CD4-positive, alpha-beta memory T cell (primary cell): ENCODE data around the gene SH3RF1. TPM values are rescaled to one million over a fixed set of nuclear protein-coding genes. Genes with fewer than 3 reads are reported as not detected.

Source experiments
- CTCF ChIA-PET: fragments of 350-600 bp; sonication (Branson Sonifier 250); formaldehyde crosslinking; loops from one replicate; lab custom pipeline; 2021; ENCODE audit warnings: inconsistent platforms; ENCODE audit not compliant: partially characterized antibody; lab: Charles Lee
- POLR2A ChIA-PET: fragments of 350-600 bp; sonication (Branson Sonifier 250); formaldehyde crosslinking; loops from one replicate; lab custom pipeline; 2021; ENCODE audit not compliant: partially characterized antibody; lab: Charles Lee
- DNase-seq, 5 donors: peaks; one replicate each; pipeline versions ENCODE4 v3.0.0 to v3.0.0-alpha.2; 2020 to 2022; ENCODE audit warnings: mixed read lengths in 1 of 5
- H3K27ac ChIP-seq: one replicate; pipeline ENCODE4 v1.7.0; 2013; ENCODE audit warnings: low read depth, low read length
- H3K27me3 ChIP-seq: 2 replicates; pipeline ENCODE4 v1.7.0; 2013; ENCODE audit warnings: mild to moderate bottlenecking, low read length, moderate library complexity; ENCODE audit not compliant: insufficient read depth
- H3K36me3 ChIP-seq: 2 replicates; pipeline ENCODE4 v1.7.0; 2013; ENCODE audit warnings: mild to moderate bottlenecking, low read length, moderate library complexity; ENCODE audit not compliant: insufficient read depth
- H3K4me1 ChIP-seq: 2 replicates; pipeline ENCODE4 v1.7.0; 2013; ENCODE audit warnings: mild to moderate bottlenecking, low read length, moderate library complexity; ENCODE audit not compliant: insufficient read depth
- H3K4me3 ChIP-seq, 2 donors: one replicate each; pipeline ENCODE4 v1.7.0; 2013; ENCODE audit warnings: low read length in 2 of 2, mild to moderate bottlenecking in 1 of 2
- H3K9me3 ChIP-seq, 2 donors: one replicate each; pipeline ENCODE4 v1.7.0; 2013; ENCODE audit warnings: low read length in 2 of 2, control low read depth in 1 of 2; ENCODE audit not compliant: control insufficient read depth in 1 of 2
- H3K27ac Mint-ChIP-seq, 7 donors: one replicate each; pipeline ENCODE4 v1.8.0; 2020 to 2021; ENCODE audit warnings: mixed read lengths in 7 of 7, mild to moderate bottlenecking in 6 of 7, inconsistent platforms in 3 of 7, moderate library complexity in 3 of 7
- H3K27me3 Mint-ChIP-seq, 2 donors: one replicate each; pipeline ENCODE4 v1.8.0; 2020 to 2021; ENCODE audit warnings: mixed read lengths in 2 of 2
- H3K36me3 Mint-ChIP-seq, 2 donors: one replicate each; pipeline ENCODE4 v1.8.0; 2020 to 2021; ENCODE audit warnings: mixed read lengths in 2 of 2, inconsistent platforms in 1 of 2, mild to moderate bottlenecking in 1 of 2
- H3K4me1 Mint-ChIP-seq, 4 donors: one replicate each; pipeline ENCODE4 v1.8.0; 2020 to 2021; ENCODE audit warnings: mixed read lengths in 4 of 4, mild to moderate bottlenecking in 1 of 4
- H3K4me3 Mint-ChIP-seq, 8 donors: one replicate each; pipeline ENCODE4 v1.8.0; 2020 to 2021; ENCODE audit warnings: mixed read lengths in 8 of 8, mild to moderate bottlenecking in 7 of 8, moderate library complexity in 6 of 8, inconsistent platforms in 3 of 8
- H3K9me3 Mint-ChIP-seq, 8 donors: one replicate each; pipeline ENCODE4 v1.8.0; 2020 to 2021; ENCODE audit warnings: mixed read lengths in 8 of 8, mild to moderate bottlenecking in 5 of 8, inconsistent platforms in 3 of 8, moderate library complexity in 1 of 8
- intact Hi-C: fragments of 100-400 bp; cut with micrococcal nuclease; formaldehyde crosslinking; loops from one replicate; pipeline ENCODE4 v1.15.1; 2023
- polyA plus RNA-seq, 2 donors: library from polyadenylated mRNA; unstranded; fragments of 300-500 nt; fragmentation: Illumina TruSeq; gene quantifications; one replicate each; pipeline ENCODE4 v1.2.3, GENCODE V29; 2021
- total RNA-seq, 2 experiments: library from RNA; stranded (reverse); gene quantifications; one replicate each; pipeline ENCODE4 v1.2.3, GENCODE V29; 2021

SH3RF1 gene
- total and polyA plus RNA-seq, 4 experiments from 2014 or later, result 0.11 to 0.15 TPM; not detected in 2

GRCh38 chr4:169148885-169149284 is 121.9 kb downstream of the SH3RF1 start:
- no peaks in the 10 kb centered on the region for H3K4me1 Mint-ChIP-seq
- Histone ChIP-seq H3K9me3 (no peaks in the 10 kb centered on the region), H3K4me1 (no peaks in the 10 kb centered on the region), H3K36me3 (no peaks in the 10 kb centered on the region), H3K4me3 (no peak overlapping the region), H3K27ac (no peak overlapping the region), H3K27me3 (no peaks in the 10 kb centered on the region)
- intact Hi-C loops, result no loop called here
- CTCF ChIA-PET, result no interaction called here
- no peak overlapping the region for H3K27ac Mint-ChIP-seq
- DNase-seq, result no peak
- peaks cover 0 to 2% of the 10 kb centered on the region in 2 donors for H3K27me3 Mint-ChIP-seq
- H3K4me3 Mint-ChIP-seq, result no peak overlapping the region
- H3K9me3 Mint-ChIP-seq, result no peaks in the 10 kb centered on the region
- POLR2A ChIA-PET, result no interaction called here
- no peaks in the 10 kb centered on the region for H3K36me3 Mint-ChIP-seq

- Histone ChIP-seq H3K27me3 (no peaks in the 10 kb centered on the region), H3K4me1 (no peaks in the 10 kb centered on the region), H3K9me3 (no peaks in the 10 kb centered on the region), H3K36me3 (no peaks in the 10 kb centered on the region), H3K27ac (no peak overlapping the region), H3K4me3 (no peak overlapping the region)
- ChIA-PET POLR2A (no interaction called here), CTCF (no interaction called here)
- no peaks in the 10 kb centered on the region for H3K36me3 Mint-ChIP-seq
- no peak for DNase-seq
- peaks cover 4 to 14% of the 10 kb centered on the region in 2 donors for H3K27me3 Mint-ChIP-seq
- intact Hi-C loops, result no loop called here
- no peaks in the 10 kb centered on the region for H3K4me1 Mint-ChIP-seq
- H3K4me3 Mint-ChIP-seq, result no peak overlapping the region
- H3K9me3 Mint-ChIP-seq, result no peaks in the 10 kb centered on the region
- H3K27ac Mint-ChIP-seq, result no peak overlapping the region
These were observed 123.6 kb downstream of the SH3RF1 start for GRCh38 chr4:169147191-169147590.

- Mint-ChIP-seq H3K9me3 (no peaks in the 10 kb centered on the region), H3K4me3 (no peak overlapping the region), H3K4me1 (no peaks in the 10 kb centered on the region), H3K27ac (no peak overlapping the region), H3K36me3 (no peaks in the 10 kb centered on the region), H3K27me3 (peaks cover 4 to 12% of the 10 kb centered on the region in 2 donors)
- H3K9me3 ChIP-seq, result no peaks in the 10 kb centered on the region
- H3K4me3 ChIP-seq, result no peak overlapping the region
- no peaks in the 10 kb centered on the region for H3K4me1 ChIP-seq
- intact Hi-C loops, result no loop called here
- CTCF ChIA-PET, result interaction anchor here (1.3 kb wide), 1 partner anchor 26 kb away, joined by 3 read pairs; no protein-coding TSS in a partner anchor
- POLR2A ChIA-PET, result no interaction called here
- no peak overlapping the region for H3K27ac ChIP-seq
- no peaks in the 10 kb centered on the region for H3K36me3 ChIP-seq
- no peaks in the 10 kb centered on the region for H3K27me3 ChIP-seq
- DNase-seq, result no peak
These were observed 126.6 kb downstream of the SH3RF1 start for GRCh38 chr4:169144061-169144600.

DNA sequence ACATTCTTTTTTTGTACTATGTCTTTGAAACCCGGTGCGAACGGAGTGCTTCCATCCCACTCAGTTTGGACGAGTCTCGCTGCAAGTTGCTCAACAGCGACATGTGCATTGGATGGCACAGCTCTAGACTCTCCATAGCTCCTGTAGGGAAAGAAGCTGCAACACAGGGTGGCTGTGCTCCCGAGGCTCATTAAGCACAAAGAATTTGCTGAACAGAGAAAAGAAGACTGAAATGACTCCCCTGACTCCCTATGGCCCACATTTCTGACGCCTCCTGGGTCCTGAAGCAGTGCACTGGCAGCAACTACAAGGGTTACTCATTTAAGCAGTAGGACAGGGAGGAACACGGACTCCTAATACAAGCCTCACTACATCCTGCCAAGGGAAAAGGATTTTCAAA is 127.4 kb downstream of the SH3RF1 start:
- no peaks in the 10 kb centered on the region for H3K36me3 ChIP-seq
- Mint-ChIP-seq H3K27me3 (peaks cover 4 to 12% of the 10 kb centered on the region in 2 donors), H3K4me3 (no peak overlapping the region), H3K36me3 (no peaks in the 10 kb centered on the region), H3K4me1 (no peaks in the 10 kb centered on the region), H3K9me3 (no peaks in the 10 kb centered on the region), H3K27ac (no peak overlapping the region)
- no peak overlapping the region for H3K4me3 ChIP-seq
- no peaks in the 10 kb centered on the region for H3K9me3 ChIP-seq
- no peaks in the 10 kb centered on the region for H3K27me3 ChIP-seq
- POLR2A ChIA-PET, result no interaction called here
- DNase-seq, result no peak
- H3K4me1 ChIP-seq, result no peaks in the 10 kb centered on the region
- no peak overlapping the region for H3K27ac ChIP-seq
- intact Hi-C loops, result no loop called here
- CTCF ChIA-PET, result interaction anchor here (1.3 kb wide), 1 partner anchor 27 kb away, joined by 3 read pairs; no protein-coding TSS in a partner anchor

DNA sequence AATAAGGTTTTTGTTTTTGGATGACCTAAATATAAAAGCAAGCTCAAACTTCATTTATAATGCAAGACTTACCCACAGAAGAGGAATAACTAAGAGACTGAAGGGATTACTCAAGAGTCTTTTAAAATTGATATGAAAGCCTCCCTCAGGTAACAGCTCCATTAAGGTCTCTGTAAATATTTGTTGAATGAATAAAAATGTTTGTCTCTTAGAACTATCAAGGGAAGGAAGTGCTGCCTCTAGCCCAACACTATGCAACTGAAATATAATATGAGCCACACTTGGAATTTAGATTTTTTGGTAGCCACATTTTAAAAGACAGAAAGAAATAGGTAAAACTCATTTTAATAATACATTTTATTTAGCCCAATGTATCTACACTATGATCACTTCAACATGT is 127.8 kb downstream of the SH3RF1 start:
- no peak overlapping the region for H3K27ac Mint-ChIP-seq
- no peaks in the 10 kb centered on the region for H3K9me3 Mint-ChIP-seq
- Histone ChIP-seq H3K27ac (no peak overlapping the region), H3K27me3 (no peaks in the 10 kb centered on the region), H3K4me1 (no peaks in the 10 kb centered on the region), H3K9me3 (no peaks in the 10 kb centered on the region), H3K4me3 (no peak overlapping the region), H3K36me3 (no peaks in the 10 kb centered on the region)
- ChIA-PET CTCF (interaction anchor here (1.3 kb wide), 1 partner anchor 28 kb away, joined by 3 read pairs; no protein-coding TSS in a partner anchor), POLR2A (no interaction called here)
- no peak overlapping the region for H3K4me3 Mint-ChIP-seq
- intact Hi-C loops, result no loop called here
- H3K36me3 Mint-ChIP-seq, result no peaks in the 10 kb centered on the region
- DNase-seq, result no peak
- no peaks in the 10 kb centered on the region for H3K4me1 Mint-ChIP-seq
- H3K27me3 Mint-ChIP-seq, result peaks cover 4 to 12% of the 10 kb centered on the region in 2 donors

- H3K36me3 ChIP-seq, result no peaks in the 10 kb centered on the region
- Mint-ChIP-seq H3K4me3 (no peak overlapping the region), H3K27me3 (peaks cover 4 to 12% of the 10 kb centered on the region in 2 donors), H3K36me3 (no peaks in the 10 kb centered on the region), H3K9me3 (no peaks in the 10 kb centered on the region), H3K4me1 (no peaks in the 10 kb centered on the region), H3K27ac (no peak overlapping the region)
- H3K9me3 ChIP-seq, result no peaks in the 10 kb centered on the region
- no peaks in the 10 kb centered on the region for H3K4me1 ChIP-seq
- no peak overlapping the region for H3K4me3 ChIP-seq
- intact Hi-C loops, result no loop called here
- ChIA-PET POLR2A (no interaction called here), CTCF (no interaction called here)
- no peaks in the 10 kb centered on the region for H3K27me3 ChIP-seq
- H3K27ac ChIP-seq, result no peak overlapping the region
- DNase-seq, result no peak
These were observed 128.4 kb downstream of the SH3RF1 start for GRCh38 chr4:169142391-169142790.

DNA sequence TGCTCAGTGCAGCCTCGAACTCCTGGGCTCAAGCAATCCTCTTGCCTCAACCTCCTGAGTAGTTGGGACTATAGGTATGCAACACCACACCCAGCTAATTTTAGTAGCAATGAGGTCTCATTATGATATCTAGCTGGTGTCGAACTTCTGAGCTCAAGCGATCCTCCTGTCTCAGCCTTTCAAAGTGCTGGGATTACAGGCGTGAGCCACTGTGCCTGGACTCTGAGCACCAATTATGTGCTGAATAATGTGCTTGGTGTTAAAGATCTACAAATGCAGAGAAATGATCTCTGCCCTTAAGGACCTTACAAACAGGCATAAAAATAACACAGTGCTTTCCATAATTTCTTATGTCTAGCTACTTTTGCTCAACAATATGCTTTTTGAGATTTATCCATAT is 131.7 kb downstream of the SH3RF1 start:
- H3K9me3 Mint-ChIP-seq, result no peaks in the 10 kb centered on the region
- no peak for DNase-seq
- ChIA-PET CTCF (no interaction called here), POLR2A (no interaction called here)
- intact Hi-C loops, result no loop called here
- H3K27me3 Mint-ChIP-seq, result peaks cover 8 to 15% of the 10 kb centered on the region in 2 donors
- Histone ChIP-seq H3K27ac (no peak overlapping the region), H3K9me3 (no peaks in the 10 kb centered on the region), H3K4me3 (no peak overlapping the region), H3K4me1 (no peaks in the 10 kb centered on the region), H3K36me3 (no peaks in the 10 kb centered on the region), H3K27me3 (no peaks in the 10 kb centered on the region)
- no peak overlapping the region for H3K4me3 Mint-ChIP-seq
- H3K27ac Mint-ChIP-seq, result no peak overlapping the region
- no peaks in the 10 kb centered on the region for H3K4me1 Mint-ChIP-seq
- no peaks in the 10 kb centered on the region for H3K36me3 Mint-ChIP-seq

DNA sequence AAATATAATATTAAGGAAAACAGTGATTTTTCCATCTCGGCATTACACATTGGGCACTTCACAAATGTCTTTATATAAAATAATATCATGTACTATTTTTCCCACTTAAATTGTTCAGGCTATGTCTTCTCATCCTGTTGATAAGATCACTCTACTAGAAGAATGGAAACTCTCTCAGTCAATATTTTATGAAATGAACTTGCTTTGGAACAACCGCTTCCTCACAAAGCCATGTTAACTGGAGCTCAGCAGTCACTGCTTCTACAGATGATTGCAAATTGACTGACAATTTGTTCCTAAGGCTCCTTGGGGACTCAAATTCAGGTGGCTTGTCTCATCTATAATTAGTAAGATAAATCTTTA is 133.2 kb downstream of the SH3RF1 start:
- ChIA-PET POLR2A (no interaction called here), CTCF (no interaction called here)
- Histone ChIP-seq H3K4me1 (no peaks in the 10 kb centered on the region), H3K9me3 (no peaks in the 10 kb centered on the region), H3K27me3 (no peaks in the 10 kb centered on the region), H3K4me3 (no peak overlapping the region), H3K27ac (no peak overlapping the region), H3K36me3 (no peaks in the 10 kb centered on the region)
- Mint-ChIP-seq H3K9me3 (no peaks in the 10 kb centered on the region), H3K4me1 (no peaks in the 10 kb centered on the region), H3K36me3 (no peaks in the 10 kb centered on the region), H3K4me3 (no peak overlapping the region), H3K27ac (no peak overlapping the region), H3K27me3 (peaks cover 5 to 7% of the 10 kb centered on the region in 2 donors)
- intact Hi-C loops, result no loop called here
- DNase-seq, result no peak
